Nephron progenitor cell (in vitro differentiated cells): Measurements from ENCODE around the gene TBCEL.

ENCODE experiments used
- DNase-seq: peaks from one replicate; pipeline ENCODE4 v3.0.0; 2021
- H3K27ac Mint-ChIP-seq: 2 replicates; pipeline ENCODE4 v1.8.0; 2021; ENCODE audit warnings: mild to moderate bottlenecking, moderate library complexity, mixed read lengths
- H3K27me3 Mint-ChIP-seq: 2 replicates; pipeline ENCODE4 v1.8.0; 2021; ENCODE audit warnings: mild to moderate bottlenecking, low read depth, mixed read lengths; ENCODE audit not compliant: poor library complexity
- H3K36me3 Mint-ChIP-seq: 2 replicates; pipeline ENCODE4 v1.8.0; 2021; ENCODE audit warnings: low read depth, mixed read lengths
- H3K4me1 Mint-ChIP-seq: 2 replicates; pipeline ENCODE4 v1.8.0; 2021; ENCODE audit warnings: mixed read lengths
- H3K4me3 Mint-ChIP-seq: 2 replicates; pipeline ENCODE4 v1.8.0; 2021; ENCODE audit warnings: mild to moderate bottlenecking, moderate library complexity, mixed read lengths
- H3K9me3 Mint-ChIP-seq: 2 replicates; pipeline ENCODE4 v1.8.0; 2021; ENCODE audit warnings: mild to moderate bottlenecking, moderate library complexity, mixed read lengths
- TF ChIP-seq, protein P1 (sequence below): fragments of 200-600 bp; sonication (generic); IDR thresholded peaks from 2 replicates; pipeline ENCODE4 v1.5.0; 2021; ENCODE audit warnings: antibody characterized with exemption

Gene TBCEL

DNA sequence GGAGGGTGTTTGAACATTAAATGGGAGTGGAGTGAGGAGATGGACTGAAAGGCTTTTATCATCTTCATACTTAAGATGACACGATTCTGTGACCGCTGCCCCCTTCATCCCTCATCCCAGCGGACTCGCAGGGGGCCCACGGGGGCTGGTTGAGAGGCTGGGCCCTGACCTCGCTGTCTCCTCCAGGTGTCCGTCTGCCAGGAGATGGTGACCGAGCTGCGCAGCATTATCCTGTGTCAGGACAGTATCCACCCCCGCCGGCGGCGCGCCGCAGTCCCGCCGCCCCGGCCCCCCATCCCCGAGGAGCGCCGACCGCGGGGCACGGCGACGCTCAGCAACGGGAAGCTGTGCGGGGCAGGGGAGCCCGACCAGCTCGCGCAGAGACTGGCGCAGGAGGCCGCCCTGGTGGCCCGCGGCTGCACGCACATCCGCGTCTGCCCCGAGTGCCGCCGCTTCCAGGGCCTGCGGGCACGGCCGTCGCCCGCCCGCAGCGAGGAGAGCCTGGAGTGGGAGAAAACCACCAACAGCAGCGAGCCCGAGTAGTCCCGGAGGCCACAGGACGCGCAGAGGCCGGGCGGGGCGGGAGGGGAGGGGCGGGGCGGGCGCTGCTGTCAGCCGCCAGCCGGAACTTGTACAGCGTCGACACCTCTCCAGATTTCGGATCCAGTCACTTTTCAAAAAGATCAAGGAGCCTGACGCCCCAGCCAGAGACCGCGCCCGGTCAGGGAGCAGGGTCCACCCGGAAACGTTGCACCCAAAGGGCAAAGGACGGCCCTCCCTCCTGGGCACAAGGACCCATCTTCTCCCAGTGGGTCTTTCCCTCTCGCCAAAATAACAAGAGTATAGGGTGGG, 38.0 kb upstream of the TBCEL start:
- Mint-ChIP-seq H3K27me3 (peaks cover 34% of the 10 kb centered on the region), H3K27ac (no peak overlapping the region), H3K36me3 (no peaks in the 10 kb centered on the region), H3K4me1 (peaks cover 13% of the 10 kb centered on the region), H3K4me3 (peak overlapping the region; percentile 84), H3K9me3 (no peaks in the 10 kb centered on the region)
- TF ChIP-seq, protein P1, sequence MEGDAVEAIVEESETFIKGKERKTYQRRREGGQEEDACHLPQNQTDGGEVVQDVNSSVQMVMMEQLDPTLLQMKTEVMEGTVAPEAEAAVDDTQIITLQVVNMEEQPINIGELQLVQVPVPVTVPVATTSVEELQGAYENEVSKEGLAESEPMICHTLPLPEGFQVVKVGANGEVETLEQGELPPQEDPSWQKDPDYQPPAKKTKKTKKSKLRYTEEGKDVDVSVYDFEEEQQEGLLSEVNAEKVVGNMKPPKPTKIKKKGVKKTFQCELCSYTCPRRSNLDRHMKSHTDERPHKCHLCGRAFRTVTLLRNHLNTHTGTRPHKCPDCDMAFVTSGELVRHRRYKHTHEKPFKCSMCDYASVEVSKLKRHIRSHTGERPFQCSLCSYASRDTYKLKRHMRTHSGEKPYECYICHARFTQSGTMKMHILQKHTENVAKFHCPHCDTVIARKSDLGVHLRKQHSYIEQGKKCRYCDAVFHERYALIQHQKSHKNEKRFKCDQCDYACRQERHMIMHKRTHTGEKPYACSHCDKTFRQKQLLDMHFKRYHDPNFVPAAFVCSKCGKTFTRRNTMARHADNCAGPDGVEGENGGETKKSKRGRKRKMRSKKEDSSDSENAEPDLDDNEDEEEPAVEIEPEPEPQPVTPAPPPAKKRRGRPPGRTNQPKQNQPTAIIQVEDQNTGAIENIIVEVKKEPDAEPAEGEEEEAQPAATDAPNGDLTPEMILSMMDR: peak; percentile 34
- DNase-seq: peak; percentile 79

DNA sequence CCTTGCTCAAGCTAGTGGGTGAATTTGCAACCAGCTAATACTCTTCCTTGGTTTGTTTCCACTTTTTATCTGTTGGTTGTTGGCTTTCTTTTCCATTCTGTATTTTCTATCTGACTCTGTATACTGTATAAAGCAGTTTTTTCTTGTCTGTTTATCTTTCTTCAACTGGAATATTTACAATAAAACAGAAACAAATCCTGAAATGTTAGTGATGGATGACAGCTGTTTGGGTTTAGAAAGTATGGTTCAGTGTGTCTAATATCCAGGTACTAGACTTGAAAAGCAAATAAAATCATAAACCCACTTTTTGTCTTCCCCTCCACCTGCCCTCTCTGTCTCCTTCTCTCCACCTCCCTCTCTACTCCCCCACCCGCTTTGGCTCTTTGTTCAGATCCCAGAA, 35.3 kb upstream of the TBCEL start:
- H3K9me3 Mint-ChIP-seq: no peaks in the 10 kb centered on the region
- TF ChIP-seq, protein P1: no peak
- H3K27ac Mint-ChIP-seq: no peak overlapping the region
- H3K4me1 Mint-ChIP-seq: peaks cover 13% of the 10 kb centered on the region
- no peak for DNase-seq
- H3K4me3 Mint-ChIP-seq: no peak overlapping the region
- peaks cover 25% of the 10 kb centered on the region for H3K27me3 Mint-ChIP-seq
- H3K36me3 Mint-ChIP-seq: no peaks in the 10 kb centered on the region

DNA sequence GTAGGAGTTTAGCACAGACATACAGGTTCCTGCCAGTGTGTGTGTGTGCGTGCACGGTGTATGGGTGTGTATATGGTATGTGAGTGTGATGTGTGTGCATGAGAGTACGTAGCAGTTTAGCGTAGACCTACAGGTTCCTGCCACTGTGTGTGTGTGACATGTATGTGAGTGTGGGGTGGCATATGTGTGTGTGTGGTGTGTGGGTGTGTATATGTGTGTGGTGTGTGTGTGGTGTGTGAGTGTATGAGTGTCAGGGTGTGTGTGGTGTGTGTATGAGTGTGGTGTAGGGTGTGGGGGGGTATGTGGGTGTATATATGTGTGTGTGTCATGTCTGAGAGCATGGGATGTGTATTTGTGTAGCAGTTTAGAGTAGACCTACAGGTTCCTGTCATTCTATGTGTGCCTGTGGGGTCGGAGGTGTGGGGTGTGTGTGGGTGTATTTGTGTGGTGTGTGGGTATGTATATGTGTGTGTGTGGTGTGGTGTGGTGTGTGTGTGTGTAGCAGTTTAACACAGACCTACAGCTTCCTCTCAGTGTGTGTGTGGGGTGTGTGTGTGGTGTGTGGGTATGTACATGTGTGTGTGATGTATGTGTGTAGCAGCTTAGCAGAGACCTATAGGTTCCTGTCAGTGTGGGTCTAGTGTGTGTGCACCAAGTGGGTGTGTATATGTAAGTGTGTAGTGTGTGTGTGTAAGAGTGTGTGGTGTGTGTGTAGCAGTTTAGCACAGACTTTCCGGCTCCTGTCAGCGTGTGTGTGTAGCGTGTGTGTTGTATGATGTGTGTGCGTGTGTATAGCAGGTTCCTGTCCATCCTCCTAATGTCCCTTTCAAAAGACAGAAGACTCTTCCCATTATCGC, 31.8 kb upstream of the TBCEL start:
- DNase-seq: no peak
- TF ChIP-seq, protein P1: no peak
- Mint-ChIP-seq H3K36me3 (no peaks in the 10 kb centered on the region), H3K4me1 (peaks cover 1% of the 10 kb centered on the region), H3K9me3 (no peaks in the 10 kb centered on the region), H3K27ac (no peak overlapping the region), H3K27me3 (peaks cover 15% of the 10 kb centered on the region), H3K4me3 (no peak overlapping the region)

DNA sequence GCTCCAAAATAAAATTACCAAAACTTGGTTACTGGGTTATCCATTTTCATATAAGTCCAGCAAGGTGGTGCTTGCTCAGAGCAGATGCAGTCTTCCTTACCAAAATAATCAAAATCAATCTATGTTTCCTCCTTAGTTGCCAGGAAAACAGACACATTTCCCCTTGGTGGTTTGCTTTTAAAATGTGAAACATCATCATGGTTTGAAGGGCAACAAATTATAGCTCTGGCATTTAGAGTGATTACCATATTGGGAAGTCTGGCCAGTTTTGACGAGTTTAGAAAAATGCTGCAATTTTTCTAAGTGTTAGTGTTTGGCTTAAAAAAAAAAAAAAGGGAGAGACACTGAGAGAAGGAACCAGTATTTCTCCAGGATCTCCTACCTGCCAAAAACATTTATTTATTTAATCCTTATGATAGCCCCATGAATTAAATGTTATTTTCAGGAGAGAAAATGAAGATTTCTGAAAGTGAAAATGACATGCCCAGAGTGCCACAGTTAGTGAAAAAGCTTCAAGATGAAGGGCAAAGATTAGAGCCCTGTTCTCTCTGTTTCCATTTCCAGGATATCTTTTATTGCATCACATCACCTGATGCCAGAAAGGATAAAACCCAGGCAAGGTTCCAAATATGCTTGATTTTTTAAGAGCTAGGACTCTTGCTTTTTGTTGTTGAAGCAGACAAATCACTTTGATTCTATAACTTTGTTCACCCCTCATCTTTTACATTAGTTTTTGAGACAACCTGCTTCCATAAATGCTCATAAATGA, 29.6 kb upstream of the TBCEL start:
- Mint-ChIP-seq H3K36me3 (no peaks in the 10 kb centered on the region), H3K27ac (no peak overlapping the region), H3K27me3 (peaks cover 12% of the 10 kb centered on the region), H3K4me3 (no peak overlapping the region), H3K9me3 (no peaks in the 10 kb centered on the region), H3K4me1 (no peaks in the 10 kb centered on the region)
- TF ChIP-seq, protein P1: no peak
- DNase-seq: no peak

DNA sequence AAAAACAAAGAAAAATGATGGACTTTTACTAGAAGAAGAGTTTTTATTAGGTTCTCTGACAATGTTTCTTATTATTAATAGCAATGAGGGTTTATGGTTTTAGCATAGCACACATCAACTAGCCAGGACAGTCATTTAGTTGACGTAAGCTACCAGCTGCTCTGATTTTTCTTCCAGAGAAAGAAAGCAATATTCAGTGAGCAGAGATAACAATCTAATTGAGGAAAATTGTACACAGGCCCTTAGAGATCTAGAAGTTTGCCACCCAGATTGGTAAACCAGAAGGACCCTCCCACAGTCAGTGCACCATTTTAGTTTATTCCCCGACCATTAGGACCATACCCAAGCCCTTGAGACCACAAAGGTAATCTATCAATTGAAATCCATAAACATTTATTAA, 28.7 kb upstream of the TBCEL start:
- H3K4me1 Mint-ChIP-seq: no peaks in the 10 kb centered on the region
- no peaks in the 10 kb centered on the region for H3K9me3 Mint-ChIP-seq
- no peak overlapping the region for H3K4me3 Mint-ChIP-seq
- DNase-seq: no peak
- no peak overlapping the region for H3K27ac Mint-ChIP-seq
- TF ChIP-seq, protein P1: no peak
- H3K36me3 Mint-ChIP-seq: no peaks in the 10 kb centered on the region
- peaks cover 12% of the 10 kb centered on the region for H3K27me3 Mint-ChIP-seq
